ENCODE measurements around the gene PRR13.
"Not testable (repeated sequence)": the region's sequence is repeated elsewhere in the genome, so short reads cannot be mapped to it uniquely, and the experiment has no call there.

The PRR13 gene

GRCh38 chr12:53439582-53439981 lies 2.0 kb upstream of the PRR13 start:
- not testable (repeated sequence) for DNase-seq

GRCh38 chr12:53443955-53444354 lies 2.4 kb downstream of the PRR13 start:
- DNase-seq: no peak

DNA sequence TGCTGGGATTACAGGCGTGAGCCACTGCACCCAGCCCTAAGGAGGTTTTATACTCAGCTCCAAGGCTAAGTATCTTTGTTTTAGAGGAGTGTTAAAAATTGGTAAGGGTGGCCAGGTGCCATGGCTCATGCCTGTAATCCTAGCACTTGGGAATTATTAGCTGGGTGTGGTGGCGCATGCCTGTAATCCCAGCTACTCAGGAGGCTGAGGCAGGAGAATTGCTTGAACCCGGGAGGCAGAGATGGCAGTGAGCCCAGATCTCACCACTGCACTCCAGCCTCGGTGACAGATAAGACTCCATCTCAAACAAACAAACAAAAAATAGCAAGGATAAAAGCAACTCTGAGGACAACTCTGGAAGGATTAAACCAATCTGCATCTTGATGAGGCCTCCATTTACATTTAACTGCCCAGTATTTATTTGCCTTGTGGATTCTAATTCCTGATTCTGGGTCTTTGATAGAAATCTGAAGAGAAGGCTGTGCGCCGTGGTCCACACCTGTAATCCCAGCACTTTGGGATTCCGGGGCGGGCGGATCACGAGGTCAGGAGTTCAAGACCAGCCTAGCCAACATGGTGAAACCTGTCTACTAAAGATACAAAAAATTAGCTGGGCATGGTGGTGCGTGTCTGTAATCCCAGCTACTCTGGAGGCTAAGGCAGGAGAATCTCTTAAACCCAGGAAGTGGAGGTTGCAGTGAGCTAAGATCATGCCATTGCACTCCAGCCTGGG lies 3.2 kb downstream of the PRR13 start:
- DNase-seq: not testable (repeated sequence)

DNA sequence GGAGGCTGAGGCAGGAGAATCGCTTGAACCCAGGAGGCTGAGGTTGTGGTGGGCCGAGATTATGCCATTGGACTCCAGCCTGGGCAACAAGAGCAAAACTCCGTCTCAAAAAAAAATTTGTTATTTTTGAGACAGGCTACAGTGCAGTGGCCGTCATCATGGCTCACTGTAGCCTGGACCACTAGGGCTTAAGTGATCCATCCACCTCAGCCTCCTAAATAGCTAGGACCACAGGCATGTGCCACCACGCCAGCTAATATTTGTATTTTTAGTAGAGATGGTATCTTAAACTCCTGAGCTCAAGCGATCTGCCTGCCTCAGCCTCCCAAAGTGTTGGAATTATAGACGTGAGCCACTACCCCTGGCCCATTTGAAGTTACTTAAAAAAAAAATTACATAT lies 9.4 kb downstream of the PRR13 start:
- DNase-seq: no peak

DNA sequence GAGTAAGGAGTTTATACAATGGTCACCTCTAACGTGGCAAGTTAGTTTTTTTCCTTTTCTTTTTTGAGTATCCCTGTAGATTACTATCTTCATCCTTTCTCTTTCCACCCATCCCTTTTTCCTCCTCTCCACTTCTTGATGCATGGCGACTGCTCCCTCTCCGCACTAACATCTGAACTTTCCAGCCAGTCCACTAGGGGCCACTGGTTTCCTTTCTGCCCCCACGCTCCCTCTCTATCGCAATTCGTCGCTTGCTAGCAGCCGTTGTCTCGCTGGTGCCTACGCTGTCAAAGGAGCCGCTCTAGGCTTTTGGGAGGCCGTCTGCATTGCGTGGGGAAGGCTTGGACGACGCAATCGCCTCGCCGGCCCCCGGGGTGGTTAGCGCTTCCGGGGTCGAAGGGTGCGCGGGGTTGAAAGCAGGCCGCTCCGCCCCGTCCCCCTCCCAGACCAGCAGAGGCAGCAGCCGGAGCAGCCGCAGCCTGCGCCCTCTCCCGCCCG lies 10.2 kb downstream of the PRR13 start, which contains the start of gene PCBP2:
TSS of gene PCBP2 (plus strand) at position 442 of the 498 bp plus-strand sequence. CDS start 2,699 bp downstream, outside the sequence.
- DNase-seq: peak; percentile 96

DNA sequence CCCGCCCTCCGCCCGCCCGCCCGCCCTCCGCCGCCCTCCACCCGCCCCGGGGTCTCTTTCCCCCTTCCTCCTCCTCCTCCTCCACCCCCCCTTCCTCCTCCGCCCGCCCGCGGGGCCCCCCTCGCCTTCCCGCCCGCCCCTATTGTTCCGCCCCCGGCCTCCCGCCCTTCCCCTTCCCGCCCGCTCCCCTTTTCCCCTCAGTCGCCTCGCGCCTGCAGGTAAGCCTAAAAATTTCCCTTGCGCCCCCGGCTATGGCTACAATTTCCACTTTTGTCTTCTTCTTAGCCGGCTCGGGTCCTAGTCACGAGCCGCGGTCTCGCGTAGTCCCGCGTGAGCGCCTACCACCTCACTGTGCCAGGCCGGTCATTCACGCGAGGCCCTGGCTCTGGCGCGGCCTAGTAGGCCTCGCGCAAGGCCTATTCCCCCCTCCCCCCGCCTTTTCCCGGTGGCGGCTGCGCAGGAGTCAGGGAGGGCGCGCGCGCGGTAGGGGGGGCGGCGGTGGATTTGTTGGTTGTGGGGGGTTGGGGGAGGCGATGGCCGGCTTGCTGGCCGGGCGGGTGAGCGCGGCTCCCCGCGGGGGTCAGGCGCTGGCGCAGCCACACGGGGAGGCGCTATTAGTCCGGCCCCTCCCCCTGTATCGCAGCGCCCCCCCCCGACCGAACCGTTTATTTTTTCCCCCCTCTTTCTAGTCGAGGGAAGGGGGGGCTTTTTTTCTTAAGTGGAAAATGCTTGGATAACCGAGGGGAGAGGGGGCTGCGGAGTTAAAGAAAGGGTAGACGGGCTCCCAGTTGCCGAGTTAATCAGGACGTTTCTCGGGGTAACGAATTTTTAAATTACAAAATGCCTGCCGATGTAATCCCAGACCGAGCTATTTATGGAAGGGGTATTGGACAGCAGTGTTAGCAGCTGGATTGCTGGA lies 10.9 kb downstream of the PRR13 start:
- DNase-seq: peak; percentile 72

GRCh38 chr12:53453953-53454640 lies 12.6 kb downstream of the PRR13 start:
- no peak for DNase-seq

- DNase-seq: no peak
Measured at GRCh38 chr12:53454707-53455106, 13.2 kb downstream of the PRR13 start.

- no peak for DNase-seq
Measured at GRCh38 chr12:53456654-53457366, 15.3 kb downstream of the PRR13 start.

- DNase-seq: no peak
Measured at GRCh38 chr12:53459097-53459496, 17.6 kb downstream of the PRR13 start.

DNA sequence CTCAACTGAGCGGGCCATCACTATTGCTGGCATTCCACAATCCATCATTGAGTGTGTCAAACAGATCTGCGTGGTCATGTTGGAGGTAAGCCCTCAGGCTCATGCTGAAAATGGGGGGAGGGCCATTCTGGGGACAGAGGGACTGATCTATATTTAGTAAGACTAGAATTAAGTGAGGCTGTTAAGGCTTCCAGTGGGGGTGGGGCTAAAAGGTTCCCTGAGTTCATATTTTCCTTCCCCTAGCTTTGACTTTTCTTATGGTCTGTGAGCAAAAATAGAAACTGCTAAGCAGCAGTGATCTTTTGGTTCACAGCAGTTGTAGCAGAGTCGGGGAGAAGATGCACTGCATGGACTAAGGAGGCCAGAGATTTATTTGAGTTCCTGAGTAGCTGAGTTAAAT lies 19.5 kb downstream of the PRR13 start:
- DNase-seq: no peak

DNA sequence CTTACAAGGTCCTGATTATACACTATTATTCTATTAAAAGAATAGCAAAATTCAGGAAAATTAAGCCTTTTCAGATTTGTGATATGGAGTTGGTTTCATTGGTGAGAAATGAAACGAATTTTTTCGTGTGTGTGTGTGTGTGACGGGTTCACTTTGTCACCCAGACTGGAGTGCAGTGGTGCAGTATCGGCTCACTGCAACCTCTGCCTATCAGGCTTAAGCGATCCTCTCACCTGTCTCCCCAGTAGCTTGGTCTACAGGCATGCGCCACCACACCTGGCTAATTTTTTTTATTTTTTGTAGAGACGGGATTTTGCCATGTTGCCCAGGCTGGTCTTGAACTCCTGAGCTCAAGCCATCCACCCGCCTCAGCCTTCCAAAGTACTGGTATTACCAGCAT lies 20.1 kb downstream of the PRR13 start:
- no peak for DNase-seq

- no peak for DNase-seq
Measured at GRCh38 chr12:53462935-53463334, 21.4 kb downstream of the PRR13 start.

GRCh38 chr12:53463802-53464560 lies 22.4 kb downstream of the PRR13 start:
- no peak for DNase-seq

DNA sequence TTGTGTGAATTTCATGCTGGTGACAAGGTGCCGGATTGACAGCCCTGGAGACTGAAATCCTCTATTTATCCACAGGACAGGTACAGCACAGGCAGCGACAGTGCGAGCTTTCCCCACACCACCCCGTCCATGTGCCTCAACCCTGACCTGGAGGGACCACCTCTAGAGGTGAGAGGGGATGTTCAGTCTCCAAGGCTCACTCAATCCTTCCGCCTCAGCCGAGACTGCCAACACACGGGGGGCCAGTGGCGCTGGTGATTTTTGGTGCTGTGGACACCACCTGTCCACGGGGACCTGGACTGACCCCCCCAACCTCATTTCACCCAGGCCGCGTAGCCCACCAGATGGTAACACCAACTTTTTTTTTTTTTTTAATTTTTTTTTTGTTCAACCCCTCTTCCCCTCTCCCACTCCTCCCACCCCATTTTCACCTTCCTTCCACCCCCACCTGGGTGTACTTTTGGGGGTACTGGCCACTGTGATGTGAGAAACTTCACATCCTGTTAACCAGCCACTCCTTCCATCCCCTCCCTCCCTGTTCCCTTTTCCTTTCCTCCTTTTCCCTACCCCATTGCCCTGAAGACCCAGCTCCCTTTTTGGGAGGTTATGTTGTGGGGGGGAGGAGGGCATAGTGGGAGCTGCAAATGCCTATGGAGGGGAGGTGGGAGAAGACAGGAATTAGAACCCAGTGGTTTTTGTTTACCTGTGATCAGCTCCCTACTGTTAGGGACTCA lies 23.3 kb downstream of the PRR13 start:
- DNase-seq: no peak

DNA sequence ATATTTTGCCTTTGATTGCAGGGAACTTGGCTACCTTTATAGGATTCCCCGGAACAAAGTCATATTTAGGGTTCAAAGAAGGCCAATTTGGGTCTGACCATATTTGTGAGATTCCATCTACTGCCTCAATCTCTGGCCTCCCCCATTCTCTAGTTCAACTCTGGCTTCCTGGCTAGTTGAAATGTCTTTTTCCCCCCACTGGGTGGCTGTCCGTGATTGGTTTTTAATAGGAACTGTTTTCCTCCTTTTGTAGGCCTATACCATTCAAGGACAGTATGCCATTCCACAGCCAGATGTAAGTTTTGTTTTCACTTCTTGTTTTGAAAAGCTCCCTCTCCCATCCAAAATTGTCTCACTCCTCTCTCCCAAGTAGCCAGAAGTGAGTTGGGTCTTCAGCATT lies 24.1 kb downstream of the PRR13 start:
- no peak for DNase-seq

DNA sequence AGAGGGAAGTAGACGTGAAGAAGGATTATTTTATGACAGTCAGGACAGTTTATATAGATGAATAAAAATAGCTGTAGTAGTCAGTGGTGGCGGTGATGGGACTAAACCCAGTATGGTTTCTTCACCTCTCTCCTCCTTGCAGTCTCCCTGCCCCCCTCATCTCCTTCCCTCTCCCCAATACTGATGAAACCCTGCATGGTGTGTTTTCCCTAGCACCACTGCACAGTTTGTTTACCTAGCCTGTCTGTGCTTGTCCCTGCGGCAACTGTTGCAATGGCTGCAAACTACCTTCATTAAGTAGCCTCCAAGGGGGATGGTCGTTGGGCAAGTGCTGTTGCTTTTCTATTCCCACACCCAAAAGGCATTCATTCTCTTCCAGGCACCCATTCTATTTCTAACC lies 25.1 kb downstream of the PRR13 start:
- no peak for DNase-seq

- no peak for DNase-seq
Measured at GRCh38 chr12:53467082-53467481, 25.5 kb downstream of the PRR13 start.

GRCh38 chr12:53467880-53468279 lies 26.3 kb downstream of the PRR13 start:
- DNase-seq: no peak

DNA sequence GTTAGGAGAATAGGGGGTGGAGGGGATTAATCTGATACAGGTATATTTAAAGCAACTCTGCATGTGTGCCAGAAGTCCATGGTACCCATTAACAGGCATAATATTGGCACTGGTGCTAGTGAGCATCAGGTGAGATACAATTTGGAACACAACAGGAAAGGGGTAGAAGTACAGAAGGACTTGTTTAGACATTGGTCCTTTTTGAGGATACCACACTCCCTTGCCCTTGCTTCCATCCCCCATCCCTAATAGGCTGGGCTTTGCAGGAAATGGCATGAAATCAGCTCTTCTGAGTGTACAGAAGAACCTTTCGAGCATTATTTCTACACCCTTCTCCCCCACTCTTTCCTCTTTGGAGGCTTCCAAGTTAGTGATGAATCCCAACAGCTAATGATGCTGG lies 26.7 kb downstream of the PRR13 start:
- no peak for DNase-seq

DNA sequence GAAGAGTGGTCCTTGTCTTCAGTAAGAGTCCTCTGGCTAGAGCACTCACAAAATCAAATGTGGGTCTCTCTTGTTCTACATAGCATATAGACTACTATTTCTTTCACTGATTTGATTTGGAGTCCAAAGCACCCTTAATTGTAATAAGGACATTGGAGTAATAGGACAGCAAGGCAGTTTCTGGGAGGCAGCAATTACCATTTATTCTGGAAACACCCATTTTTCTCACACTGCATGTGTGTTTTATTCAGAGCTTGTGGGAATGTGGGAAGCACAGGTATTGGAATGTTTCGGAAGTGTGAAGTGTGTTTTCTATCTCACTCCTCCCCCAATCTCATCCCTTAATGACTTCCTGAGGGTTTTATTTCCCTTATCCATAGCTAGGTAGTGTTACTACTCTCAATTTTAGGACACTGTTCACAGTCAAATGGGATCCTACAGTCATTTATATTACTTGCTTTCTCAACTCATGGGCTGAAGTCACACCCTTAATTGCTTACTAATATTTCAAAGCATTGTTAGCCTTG lies 30.6 kb downstream of the PRR13 start:
- no peak for DNase-seq

Measured in activated effector memory CD4-positive, alpha-beta T cell treated with Interleukin-2 at 50 U/mL for 16 hours (primary cell).